HEK293 (cell line): ENCODE measurements around the gene APLF.

ENCODE experiments used
- CTCF ChIA-PET: fragments of 350-600 bp; formaldehyde crosslinking; extraction: SDS; loops from one replicate; lab custom pipeline; 2021; ENCODE audit warnings: antibody characterized with exemption; lab: Yijun Ruan, JAX
- POLR2A ChIA-PET: fragments of 300-600 bp; formaldehyde crosslinking; extraction: SDS; loops from one replicate; lab custom pipeline; 2020; ENCODE audit warnings: antibody characterized with exemption, inconsistent platforms; lab: Yijun Ruan, JAX
- H3K27ac ChIP-seq: fragments of 200-500 bp; sonication (Bioruptor generic); 2 replicates; pipeline ENCODE4 v1.5.1; 2014; ENCODE audit warnings: low read depth, low read length, control low read depth, inconsistent platforms; ENCODE audit errors: extremely low read depth
- H3K36me3 ChIP-seq, 2 experiments: fragments of 200-500 bp in 1 of 2; sonication (Bioruptor generic) in 1 of 2; 1 replicate in 1 of 2; 2 replicates in 1 of 2; pipeline ENCODE4 v1.5.1; 2014 to 2017; ENCODE audit warnings: inconsistent platforms in 2 of 2, low read length in 2 of 2; ENCODE audit not compliant: control insufficient read depth in 2 of 2, insufficient read depth in 1 of 2
- H3K4me1 ChIP-seq: fragments of 200-500 bp; sonication (Bioruptor generic); 2 replicates; pipeline ENCODE4 v1.5.1; 2014; ENCODE audit warnings: mild to moderate bottlenecking, low read length, inconsistent platforms; ENCODE audit not compliant: control insufficient read depth, insufficient read depth
- H3K4me3 ChIP-seq: 2 replicates; pipeline ENCODE4 v1.5.1; 2011; ENCODE audit warnings: low read depth, mild to moderate bottlenecking, control low read depth, low read length, moderate library complexity
- H3K9me3 ChIP-seq: fragments of 200-500 bp; sonication (Bioruptor generic); 2 replicates; pipeline ENCODE4 v1.5.1; 2014; ENCODE audit warnings: low read depth, low read length, inconsistent platforms; ENCODE audit not compliant: control insufficient read depth, insufficient read depth
- GLI4 ChIP-seq: fragments of 450-650 bp; formaldehyde crosslinking; IDR thresholded peaks from 2 replicates; pipeline ENCODE4 v1.5.1; 2016; ENCODE audit warnings: missing biosample characterization, missing genetic modification characterization
- MYNN ChIP-seq: fragments of 450-650 bp; formaldehyde crosslinking; IDR thresholded peaks from 2 replicates; pipeline ENCODE4 v1.5.1; 2016; ENCODE audit warnings: missing biosample characterization, missing genetic modification characterization, borderline replicate concordance
- PRDM6 ChIP-seq: fragments of 450-650 bp; formaldehyde crosslinking; IDR thresholded peaks from 2 replicates; pipeline ENCODE4 v1.5.1; 2017; ENCODE audit warnings: missing biosample characterization, missing genetic modification characterization
- RBAK ChIP-seq: fragments of 450-650 bp; formaldehyde crosslinking; IDR thresholded peaks from 2 replicates; pipeline ENCODE4 v1.5.1; 2016; ENCODE audit warnings: missing biosample characterization, missing genetic modification characterization
- SALL2 ChIP-seq: fragments of 450-650 bp; formaldehyde crosslinking; IDR thresholded peaks from 2 replicates; pipeline ENCODE4 v1.5.0; 2017; ENCODE audit warnings: missing biosample characterization, mild to moderate bottlenecking, missing genetic modification characterization, borderline replicate concordance
- SP2 ChIP-seq: fragments of 450-650 bp; formaldehyde crosslinking; IDR thresholded peaks from 2 replicates; pipeline ENCODE4 v1.5.1; 2016; ENCODE audit warnings: missing biosample characterization, missing genetic modification characterization
- TRIM28 ChIP-seq: IDR thresholded peaks from 2 replicates; pipeline ENCODE4 v1.6.1; 2011; ENCODE audit warnings: low read length, control low read depth, borderline replicate concordance
- ZFP37 ChIP-seq: fragments of 450-650 bp; formaldehyde crosslinking; IDR thresholded peaks from 2 replicates; pipeline ENCODE4 v1.5.1; 2016; ENCODE audit warnings: missing biosample characterization, missing genetic modification characterization
- ZNF114 ChIP-seq: fragments of 450-650 bp; formaldehyde crosslinking; IDR thresholded peaks from 2 replicates; pipeline ENCODE4 v1.5.0; 2017; ENCODE audit warnings: missing biosample characterization, missing genetic modification characterization
- ZNF223 ChIP-seq: fragments of 450-650 bp; formaldehyde crosslinking; IDR thresholded peaks from 2 replicates; pipeline ENCODE4 v1.5.1; 2016; ENCODE audit warnings: missing biosample characterization, missing genetic modification characterization
- ZNF24 ChIP-seq: fragments of 450-650 bp; formaldehyde crosslinking; IDR thresholded peaks from 2 replicates; pipeline ENCODE4 v1.5.1; 2016; ENCODE audit warnings: missing biosample characterization, missing genetic modification characterization
- ZNF404 ChIP-seq: fragments of 450-650 bp; formaldehyde crosslinking; IDR thresholded peaks from 2 replicates; pipeline ENCODE4 v1.5.1; 2017; ENCODE audit warnings: missing biosample characterization, missing genetic modification characterization
- ZNF416 ChIP-seq: fragments of 450-650 bp; formaldehyde crosslinking; IDR thresholded peaks from 2 replicates; pipeline ENCODE4 v1.5.1; 2016; ENCODE audit warnings: missing biosample characterization, missing genetic modification characterization
- ZNF639 ChIP-seq: fragments of 450-650 bp; formaldehyde crosslinking; IDR thresholded peaks from 2 replicates; pipeline ENCODE4 v1.5.1; 2016; ENCODE audit warnings: missing biosample characterization, missing genetic modification characterization
- ZNF701 ChIP-seq: fragments of 450-650 bp; formaldehyde crosslinking; IDR thresholded peaks from 2 replicates; pipeline ENCODE4 v1.5.1; 2016; ENCODE audit warnings: missing biosample characterization, missing genetic modification characterization
- TF ChIP-seq, protein P1 (sequence below): fragments of 450-650 bp; IDR thresholded peaks from 2 replicates; pipeline ENCODE4 v1.5.1; 2018; ENCODE audit warnings: missing biosample characterization, mild to moderate bottlenecking, missing genetic modification characterization
- TF ChIP-seq, protein P2 (sequence below): fragments of 450-650 bp; formaldehyde crosslinking; IDR thresholded peaks from 2 replicates; pipeline ENCODE4 v1.5.1; 2016; ENCODE audit warnings: missing biosample characterization, missing genetic modification characterization
- TF ChIP-seq, protein P3 (sequence below): fragments of 450-650 bp; formaldehyde crosslinking; conservative IDR thresholded peaks from 2 replicates; pipeline ENCODE4 v1.5.1; 2016; ENCODE audit warnings: low read depth, missing biosample characterization, missing genetic modification characterization
- TF ChIP-seq, protein P4 (sequence below): fragments of 450-650 bp; formaldehyde crosslinking; IDR thresholded peaks from 2 replicates; pipeline ENCODE4 v1.5.1; 2016; ENCODE audit warnings: missing biosample characterization, missing genetic modification characterization

Gene APLF

GRCh38 chr2:68454719-68455118 is 12.7 kb upstream of the APLF start (continued):
- TF ChIP-seq, protein P1, sequence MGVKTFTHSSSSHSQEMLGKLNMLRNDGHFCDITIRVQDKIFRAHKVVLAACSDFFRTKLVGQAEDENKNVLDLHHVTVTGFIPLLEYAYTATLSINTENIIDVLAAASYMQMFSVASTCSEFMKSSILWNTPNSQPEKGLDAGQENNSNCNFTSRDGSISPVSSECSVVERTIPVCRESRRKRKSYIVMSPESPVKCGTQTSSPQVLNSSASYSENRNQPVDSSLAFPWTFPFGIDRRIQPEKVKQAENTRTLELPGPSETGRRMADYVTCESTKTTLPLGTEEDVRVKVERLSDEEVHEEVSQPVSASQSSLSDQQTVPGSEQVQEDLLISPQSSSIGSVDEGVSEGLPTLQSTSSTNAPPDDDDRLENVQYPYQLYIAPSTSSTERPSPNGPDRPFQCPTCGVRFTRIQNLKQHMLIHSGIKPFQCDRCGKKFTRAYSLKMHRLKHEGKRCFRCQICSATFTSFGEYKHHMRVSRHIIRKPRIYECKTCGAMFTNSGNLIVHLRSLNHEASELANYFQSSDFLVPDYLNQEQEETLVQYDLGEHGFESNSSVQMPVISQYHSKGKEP, result no peak
- TF ChIP-seq ZNF639 (no peak), PRDM6 (tag by site-specific recombination) (no peak), ZNF24 (tag by site-specific recombination) (no peak), ZNF223 (tag by site-specific recombination) (no peak), ZFP37 (tag by site-specific recombination) (no peak), SP2 (tag by site-specific recombination) (no peak), ZNF416 (no peak), ZNF114 (tag by site-specific recombination) (no peak), MYNN (no peak), ZNF701 (no peak), SALL2 (tag by site-specific recombination) (no peak)

GRCh38 chr2:68456198-68456597 is 11.2 kb upstream of the APLF start:
- TF ChIP-seq GLI4 (tag by site-specific recombination), result no peak
- TF ChIP-seq, protein P2, sequence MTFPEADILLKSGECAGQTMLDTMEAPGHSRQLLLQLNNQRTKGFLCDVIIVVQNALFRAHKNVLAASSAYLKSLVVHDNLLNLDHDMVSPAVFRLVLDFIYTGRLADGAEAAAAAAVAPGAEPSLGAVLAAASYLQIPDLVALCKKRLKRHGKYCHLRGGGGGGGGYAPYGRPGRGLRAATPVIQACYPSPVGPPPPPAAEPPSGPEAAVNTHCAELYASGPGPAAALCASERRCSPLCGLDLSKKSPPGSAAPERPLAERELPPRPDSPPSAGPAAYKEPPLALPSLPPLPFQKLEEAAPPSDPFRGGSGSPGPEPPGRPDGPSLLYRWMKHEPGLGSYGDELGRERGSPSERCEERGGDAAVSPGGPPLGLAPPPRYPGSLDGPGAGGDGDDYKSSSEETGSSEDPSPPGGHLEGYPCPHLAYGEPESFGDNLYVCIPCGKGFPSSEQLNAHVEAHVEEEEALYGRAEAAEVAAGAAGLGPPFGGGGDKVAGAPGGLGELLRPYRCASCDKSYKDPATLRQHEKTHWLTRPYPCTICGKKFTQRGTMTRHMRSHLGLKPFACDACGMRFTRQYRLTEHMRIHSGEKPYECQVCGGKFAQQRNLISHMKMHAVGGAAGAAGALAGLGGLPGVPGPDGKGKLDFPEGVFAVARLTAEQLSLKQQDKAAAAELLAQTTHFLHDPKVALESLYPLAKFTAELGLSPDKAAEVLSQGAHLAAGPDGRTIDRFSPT (tag by site-specific recombination), result no peak
- H3K27ac ChIP-seq, result no peak overlapping the region
- ChIA-PET CTCF (interaction anchor here (0.6 to 0.7 kb wide), 3 partner anchors 250 to 851 kb away, joined by 3 to 4 read pairs (median 4); no protein-coding TSS in a partner anchor), POLR2A (no interaction called here)
- no peaks in the 10 kb centered on the region for H3K9me3 ChIP-seq
- H3K36me3 ChIP-seq, result no peaks in the 10 kb centered on the region
- no peaks in the 10 kb centered on the region for H3K4me1 ChIP-seq
- H3K4me3 ChIP-seq, result no peak overlapping the region

GRCh38 chr2:68458981-68459380 is 8.4 kb upstream of the APLF start:
- no peaks in the 10 kb centered on the region for H3K4me1 ChIP-seq
- no peaks in the 10 kb centered on the region for H3K9me3 ChIP-seq
- H3K36me3 ChIP-seq, result no peaks in the 10 kb centered on the region
- H3K27ac ChIP-seq, result no peak overlapping the region
- CTCF ChIA-PET, result interaction anchor here (0.7 to 1.0 kb wide), 3 partner anchors 14 to 187 kb away, joined by 3 to 5 read pairs (median 3); no protein-coding TSS in a partner anchor
- H3K4me3 ChIP-seq, result no peak overlapping the region
- POLR2A ChIA-PET, result no interaction called here
- TF ChIP-seq, protein P3, sequence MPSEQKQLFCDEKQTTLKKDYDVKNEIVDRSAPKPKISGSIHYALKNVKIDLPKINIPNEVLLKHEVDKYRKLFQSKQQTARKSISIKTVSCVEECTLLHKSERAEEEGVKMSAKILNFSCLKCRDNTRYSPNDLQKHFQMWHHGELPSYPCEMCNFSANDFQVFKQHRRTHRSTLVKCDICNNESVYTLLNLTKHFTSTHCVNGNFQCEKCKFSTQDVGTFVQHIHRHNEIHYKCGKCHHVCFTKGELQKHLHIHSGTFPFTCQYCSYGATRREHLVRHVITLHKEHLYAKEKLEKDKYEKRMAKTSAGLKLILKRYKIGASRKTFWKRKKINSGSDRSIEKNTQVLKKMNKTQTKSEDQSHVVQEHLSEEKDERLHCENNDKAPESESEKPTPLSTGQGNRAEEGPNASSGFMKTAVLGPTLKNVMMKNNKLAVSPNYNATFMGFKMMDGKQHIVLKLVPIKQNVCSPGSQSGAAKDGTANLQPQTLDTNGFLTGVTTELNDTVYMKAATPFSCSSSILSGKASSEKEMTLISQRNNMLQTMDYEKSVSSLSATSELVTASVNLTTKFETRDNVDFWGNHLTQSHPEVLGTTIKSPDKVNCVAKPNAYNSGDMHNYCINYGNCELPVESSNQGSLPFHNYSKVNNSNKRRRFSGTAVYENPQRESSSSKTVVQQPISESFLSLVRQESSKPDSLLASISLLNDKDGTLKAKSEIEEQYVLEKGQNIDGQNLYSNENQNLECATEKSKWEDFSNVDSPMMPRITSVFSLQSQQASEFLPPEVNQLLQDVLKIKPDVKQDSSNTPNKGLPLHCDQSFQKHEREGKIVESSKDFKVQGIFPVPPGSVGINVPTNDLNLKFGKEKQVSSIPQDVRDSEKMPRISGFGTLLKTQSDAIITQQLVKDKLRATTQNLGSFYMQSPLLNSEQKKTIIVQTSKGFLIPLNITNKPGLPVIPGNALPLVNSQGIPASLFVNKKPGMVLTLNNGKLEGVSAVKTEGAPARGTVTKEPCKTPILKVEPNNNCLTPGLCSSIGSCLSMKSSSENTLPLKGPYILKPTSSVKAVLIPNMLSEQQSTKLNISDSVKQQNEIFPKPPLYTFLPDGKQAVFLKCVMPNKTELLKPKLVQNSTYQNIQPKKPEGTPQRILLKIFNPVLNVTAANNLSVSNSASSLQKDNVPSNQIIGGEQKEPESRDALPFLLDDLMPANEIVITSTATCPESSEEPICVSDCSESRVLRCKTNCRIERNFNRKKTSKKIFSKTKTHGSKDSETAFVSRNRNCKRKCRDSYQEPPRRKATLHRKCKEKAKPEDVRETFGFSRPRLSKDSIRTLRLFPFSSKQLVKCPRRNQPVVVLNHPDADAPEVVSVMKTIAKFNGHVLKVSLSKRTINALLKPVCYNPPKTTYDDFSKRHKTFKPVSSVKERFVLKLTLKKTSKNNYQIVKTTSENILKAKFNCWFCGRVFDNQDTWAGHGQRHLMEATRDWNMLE (tag by site-specific recombination), result no peak
- TF ChIP-seq ZNF404 (tag by site-specific recombination) (no peak), RBAK (tag by site-specific recombination) (no peak), TRIM28 (no peak)
- TF ChIP-seq, protein P4, sequence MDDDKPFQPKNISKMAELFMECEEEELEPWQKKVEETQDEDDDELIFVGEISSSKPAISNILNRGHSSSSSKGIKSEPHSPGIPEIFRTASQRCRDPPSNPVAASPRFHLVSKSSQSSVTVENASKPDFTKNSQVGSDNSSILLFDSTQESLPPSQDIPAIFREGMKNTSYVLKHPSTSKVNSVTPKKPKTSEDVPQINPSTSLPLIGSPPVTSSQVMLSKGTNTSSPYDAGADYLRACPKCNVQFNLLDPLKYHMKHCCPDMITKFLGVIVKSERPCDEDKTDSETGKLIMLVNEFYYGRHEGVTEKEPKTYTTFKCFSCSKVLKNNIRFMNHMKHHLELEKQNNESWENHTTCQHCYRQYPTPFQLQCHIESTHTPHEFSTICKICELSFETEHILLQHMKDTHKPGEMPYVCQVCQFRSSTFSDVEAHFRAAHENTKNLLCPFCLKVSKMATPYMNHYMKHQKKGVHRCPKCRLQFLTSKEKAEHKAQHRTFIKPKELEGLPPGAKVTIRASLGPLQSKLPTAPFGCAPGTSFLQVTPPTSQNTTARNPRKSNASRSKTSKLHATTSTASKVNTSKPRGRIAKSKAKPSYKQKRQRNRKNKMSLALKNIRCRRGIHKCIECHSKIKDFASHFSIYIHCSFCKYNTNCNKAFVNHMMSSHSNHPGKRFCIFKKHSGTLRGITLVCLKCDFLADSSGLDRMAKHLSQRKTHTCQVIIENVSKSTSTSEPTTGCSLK (tag by site-specific recombination), result no peak
